RWPE2 (cell line): Measurements from ENCODE around the gene TMEM63B.

Source experiments
- ATAC-seq: fragments of 200-7000 bp; cut with Tn5 transposase; 3 replicates; pipeline ENCODE4 v1.9.1; 2021; ENCODE audit warnings: low read depth
- DNase-seq: peaks from one replicate; pipeline ENCODE4 v3.0.0-alpha.2; 2020; ENCODE audit warnings: low spot score
- H3K27ac ChIP-seq: fragments of 450-650 bp; 2 replicates; pipeline ENCODE4 v1.5.1; 2017; ENCODE audit warnings: mild to moderate bottlenecking; ENCODE audit not compliant: poor library complexity, severe bottlenecking
- H3K27me3 ChIP-seq: fragments of 250-450 bp; sonication (Bioruptor Pico); 2 replicates; pipeline ENCODE4 v1.5.1; 2021; ENCODE audit warnings: mild to moderate bottlenecking, moderate library complexity; ENCODE audit not compliant: insufficient read depth, poor library complexity, severe bottlenecking
- H3K36me3 ChIP-seq: fragments of 250-450 bp; sonication (Bioruptor Pico); 2 replicates; pipeline ENCODE4 v1.5.1; 2020; ENCODE audit warnings: low read depth, mild to moderate bottlenecking, moderate library complexity
- H3K4me1 ChIP-seq: fragments of 250-450 bp; sonication (Bioruptor Pico); 2 replicates; pipeline ENCODE4 v1.5.1; 2021; ENCODE audit warnings: mild to moderate bottlenecking, moderate library complexity; ENCODE audit not compliant: insufficient read depth, poor library complexity, severe bottlenecking
- H3K4me3 ChIP-seq: fragments of 250-450 bp; sonication (Bioruptor Pico); 2 replicates; pipeline ENCODE4 v1.5.1; 2021; ENCODE audit warnings: mild to moderate bottlenecking, moderate library complexity; ENCODE audit not compliant: severe bottlenecking
- H3K9me3 ChIP-seq: fragments of 250-450 bp; sonication (Bioruptor Pico); 2 replicates; pipeline ENCODE4 v1.5.1; 2021; ENCODE audit warnings: mild to moderate bottlenecking, moderate library complexity; ENCODE audit not compliant: severe bottlenecking
- TF ChIP-seq, protein P1 (sequence below): fragments of 450-650 bp; IDR thresholded peaks from one replicate; pipeline ENCODE4 v1.5.1; 2017; ENCODE audit warnings: mild to moderate bottlenecking, moderate library complexity; ENCODE audit not compliant: poor library complexity, severe bottlenecking

The TMEM63B gene

DNA sequence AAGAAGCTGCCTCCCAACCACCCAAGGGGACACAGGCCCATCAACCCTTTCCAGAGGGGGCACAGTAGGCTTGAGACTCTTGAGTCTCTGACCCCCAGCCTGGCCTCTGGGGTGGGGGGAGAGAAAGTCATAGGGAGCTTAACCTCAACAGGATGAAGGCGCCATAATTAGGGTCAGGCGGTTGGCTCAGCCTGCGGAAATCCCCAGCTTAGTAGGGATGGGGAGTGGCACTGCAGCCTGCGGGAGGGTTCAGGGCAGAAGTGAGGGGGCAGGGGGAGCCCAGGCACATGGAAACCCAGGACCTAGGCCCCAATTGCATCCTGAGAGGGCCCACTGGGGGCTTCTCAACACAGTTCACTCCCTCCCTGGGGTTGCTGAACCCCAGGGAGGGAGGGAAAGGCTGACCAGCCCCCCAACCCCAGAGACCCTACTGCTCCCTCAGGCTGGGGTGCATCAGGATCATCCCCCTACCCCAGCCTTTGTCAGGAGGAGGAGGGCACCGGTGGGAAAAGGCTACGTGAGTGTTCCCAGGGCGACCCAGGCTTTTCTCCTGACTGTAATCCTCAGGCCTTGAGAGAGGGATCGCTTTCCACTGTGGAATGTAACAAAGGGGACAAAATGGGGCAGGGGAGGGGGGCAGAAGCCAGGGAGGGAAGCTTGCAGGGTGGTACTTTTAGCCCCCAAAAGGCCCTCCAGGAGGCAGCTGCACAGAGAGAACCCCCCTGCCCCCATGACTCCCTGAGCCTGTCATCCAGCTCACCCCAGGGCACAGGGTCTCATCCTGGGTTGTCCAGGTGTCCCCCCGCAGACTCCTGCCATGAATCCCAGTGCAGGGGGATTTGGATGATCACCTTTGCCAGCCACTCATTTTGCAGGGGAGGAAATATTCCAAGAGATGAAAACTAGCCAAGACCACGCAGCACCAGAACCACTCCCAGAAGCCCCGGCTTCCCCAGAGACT is 46.5 kb upstream of the TMEM63B start:
- ATAC-seq (no peak), DNase-seq (no peak)
- Histone ChIP-seq H3K9me3 (no peaks in the 10 kb centered on the region), H3K27me3 (no peaks in the 10 kb centered on the region), H3K36me3 (no peaks in the 10 kb centered on the region), H3K4me1 (peaks cover 13% of the 10 kb centered on the region), H3K4me3 (no peak overlapping the region), H3K27ac (no peak overlapping the region)
- TF ChIP-seq, protein P1, sequence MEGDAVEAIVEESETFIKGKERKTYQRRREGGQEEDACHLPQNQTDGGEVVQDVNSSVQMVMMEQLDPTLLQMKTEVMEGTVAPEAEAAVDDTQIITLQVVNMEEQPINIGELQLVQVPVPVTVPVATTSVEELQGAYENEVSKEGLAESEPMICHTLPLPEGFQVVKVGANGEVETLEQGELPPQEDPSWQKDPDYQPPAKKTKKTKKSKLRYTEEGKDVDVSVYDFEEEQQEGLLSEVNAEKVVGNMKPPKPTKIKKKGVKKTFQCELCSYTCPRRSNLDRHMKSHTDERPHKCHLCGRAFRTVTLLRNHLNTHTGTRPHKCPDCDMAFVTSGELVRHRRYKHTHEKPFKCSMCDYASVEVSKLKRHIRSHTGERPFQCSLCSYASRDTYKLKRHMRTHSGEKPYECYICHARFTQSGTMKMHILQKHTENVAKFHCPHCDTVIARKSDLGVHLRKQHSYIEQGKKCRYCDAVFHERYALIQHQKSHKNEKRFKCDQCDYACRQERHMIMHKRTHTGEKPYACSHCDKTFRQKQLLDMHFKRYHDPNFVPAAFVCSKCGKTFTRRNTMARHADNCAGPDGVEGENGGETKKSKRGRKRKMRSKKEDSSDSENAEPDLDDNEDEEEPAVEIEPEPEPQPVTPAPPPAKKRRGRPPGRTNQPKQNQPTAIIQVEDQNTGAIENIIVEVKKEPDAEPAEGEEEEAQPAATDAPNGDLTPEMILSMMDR = no peak

DNA sequence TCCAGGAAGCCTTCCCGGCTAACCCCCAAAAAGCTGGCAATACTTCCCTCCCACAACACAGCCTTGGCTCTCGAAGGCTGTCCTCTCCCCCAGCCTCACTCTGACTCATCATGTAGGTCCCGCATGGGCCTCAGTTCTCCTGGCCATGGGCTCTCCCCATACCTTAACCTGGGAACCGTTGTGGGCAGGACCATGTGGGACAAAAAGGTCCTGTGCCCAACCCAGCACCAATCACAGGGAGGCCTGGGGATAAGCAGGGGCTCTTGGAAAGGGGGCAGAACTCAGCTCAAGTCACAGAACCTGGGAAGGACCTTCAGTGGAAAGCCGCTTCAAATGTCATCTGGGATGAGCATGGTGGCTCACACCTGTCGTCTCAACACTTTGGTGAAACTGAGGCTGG is 45.6 kb upstream of the TMEM63B start:
- Histone ChIP-seq H3K36me3 (no peaks in the 10 kb centered on the region), H3K4me1 (peaks cover 13% of the 10 kb centered on the region), H3K27ac (no peak overlapping the region), H3K27me3 (no peaks in the 10 kb centered on the region), H3K9me3 (no peaks in the 10 kb centered on the region), H3K4me3 (no peak overlapping the region)
- DNase-seq = no peak
- no peak for ATAC-seq
- TF ChIP-seq, protein P1 = no peak

DNA sequence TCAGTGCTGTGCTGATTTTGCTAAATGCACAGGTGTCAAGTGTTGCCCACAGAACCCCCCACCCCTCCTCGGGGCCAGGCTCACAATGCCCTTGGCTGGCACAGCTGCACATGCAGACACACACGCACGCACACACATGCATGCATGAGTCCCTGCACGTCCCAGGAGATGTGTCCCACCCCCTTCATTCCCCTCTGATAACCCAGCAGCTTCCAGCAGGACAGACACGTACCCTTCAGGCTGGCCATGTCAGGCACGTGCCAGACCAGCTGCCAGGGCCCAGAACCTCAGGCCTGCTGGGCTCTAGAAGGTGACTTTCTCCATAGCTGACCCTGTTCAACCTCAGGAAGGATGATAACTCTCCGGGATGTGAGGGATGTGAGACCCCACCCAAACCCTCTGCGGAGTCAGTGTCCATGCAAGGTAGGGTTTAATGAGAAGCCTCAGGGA is 44.5 kb upstream of the TMEM63B start:
- Histone ChIP-seq H3K27ac (no peak overlapping the region), H3K4me3 (no peak overlapping the region), H3K27me3 (no peaks in the 10 kb centered on the region), H3K36me3 (no peaks in the 10 kb centered on the region), H3K9me3 (no peaks in the 10 kb centered on the region), H3K4me1 (peaks cover 9% of the 10 kb centered on the region)
- ATAC-seq = no peak
- TF ChIP-seq, protein P1 = no peak
- DNase-seq = no peak

DNA sequence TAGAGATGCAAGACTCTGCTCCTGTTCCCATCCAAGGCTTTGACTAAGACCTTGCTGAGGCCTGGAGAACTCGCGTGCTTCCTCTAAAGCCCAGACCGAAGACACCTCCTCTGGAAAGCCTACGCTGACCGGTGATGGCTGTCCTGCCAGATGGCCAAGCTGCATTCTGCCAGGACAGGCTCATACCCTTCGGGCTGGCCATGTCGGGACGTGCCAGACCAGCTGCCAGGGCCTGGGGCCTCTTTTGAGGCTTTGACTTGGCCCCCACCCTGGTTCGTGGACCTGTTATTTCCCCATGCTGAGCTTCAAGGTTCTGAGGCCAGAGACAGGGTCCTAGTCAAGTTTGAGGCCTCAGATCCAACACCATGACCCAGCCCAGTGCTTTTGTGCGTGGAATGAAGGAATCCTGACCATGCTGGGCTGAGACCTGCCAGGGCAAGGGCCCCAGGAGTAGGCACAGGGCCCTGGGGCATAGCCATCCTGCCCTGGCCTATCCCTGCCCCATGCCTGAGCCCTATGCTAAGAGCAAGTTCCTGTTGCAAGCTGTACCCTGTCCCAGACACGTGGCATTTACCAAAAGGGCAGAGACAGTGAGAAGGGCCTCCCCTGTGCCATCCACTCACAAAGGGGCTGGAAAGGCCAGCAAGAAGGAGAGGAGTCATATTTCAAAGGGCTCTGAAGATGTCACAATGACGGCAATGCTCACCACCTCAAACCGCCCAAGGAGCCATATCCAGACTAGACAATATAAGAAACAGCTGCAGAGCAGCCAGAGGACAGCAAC is 42.9 kb upstream of the TMEM63B start:
- H3K27me3 ChIP-seq = no peaks in the 10 kb centered on the region
- TF ChIP-seq, protein P1 = no peak
- no peak overlapping the region for H3K4me3 ChIP-seq
- ATAC-seq (peak; percentile 59), DNase-seq (no peak)
- H3K4me1 ChIP-seq = peaks cover 9% of the 10 kb centered on the region
- H3K9me3 ChIP-seq = no peaks in the 10 kb centered on the region
- H3K27ac ChIP-seq = peak overlapping the region; percentile 10
- no peaks in the 10 kb centered on the region for H3K36me3 ChIP-seq
